Stimulated activated CD4-positive, alpha-beta T cell treated with anti-CD3 and anti-CD28 coated beads, Interleukin-15, amount 100 ng/mL, for 24 hours (primary cell): ENCODE data around the gene SPAG8.
A peak's percentile ranks its signal among the peaks of the same experiment; 100 is the strongest.

Experiments
- DNase-seq: peaks from one replicate; pipeline ENCODE4 v3.0.0-alpha.2; 2020

The SPAG8 gene

GRCh38 chr9:35806101-35806500, 6.0 kb downstream of the SPAG8 start:
- no peak for DNase-seq

GRCh38 chr9:35801328-35802128, 10.5 kb downstream of the SPAG8 start:
- DNase-seq, result no peak

GRCh38 chr9:35800530-35800929, 11.5 kb downstream of the SPAG8 start:
- no peak for DNase-seq

GRCh38 chr9:35798658-35799374, 13.2 kb downstream of the SPAG8 start:
- DNase-seq, result peak; percentile 62

- DNase-seq, result no peak
Observed at GRCh38 chr9:35797311-35798109, 14.6 kb downstream of the SPAG8 start.

GRCh38 chr9:35795695-35796094, 16.4 kb downstream of the SPAG8 start:
- DNase-seq, result no peak

- no peak for DNase-seq
Observed at GRCh38 chr9:35793461-35793860, 18.6 kb downstream of the SPAG8 start.

GRCh38 chr9:35792826-35793225, 19.2 kb downstream of the SPAG8 start:
- DNase-seq, result no peak

GRCh38 chr9:35792024-35792813, 19.8 kb downstream of the SPAG8 start:
- no peak for DNase-seq

GRCh38 chr9:35791297-35791921, 20.7 kb downstream of the SPAG8 start, which contains the start of gene NPR2:
NPR2 (plus strand) TSS chr9:35791591; CDS start chr9:35792409, 818 bp downstream.
- no peak for DNase-seq

GRCh38 chr9:35790385-35791296, 21.4 kb downstream of the SPAG8 start:
- DNase-seq, result peak; percentile 56

- no peak for DNase-seq
Observed at GRCh38 chr9:35790025-35790384, 22.1 kb downstream of the SPAG8 start.

- no peak for DNase-seq
Observed at GRCh38 chr9:35789541-35789940, 22.5 kb downstream of the SPAG8 start.

- no peak for DNase-seq
Observed at GRCh38 chr9:35783418-35783817, 28.6 kb downstream of the SPAG8 start.

- no peak for DNase-seq
Observed at GRCh38 chr9:35781066-35781465, 31.0 kb downstream of the SPAG8 start.

- no peak for DNase-seq
Observed at GRCh38 chr9:35778496-35778895, 33.6 kb downstream of the SPAG8 start.

GRCh38 chr9:35776018-35776417, 36.0 kb downstream of the SPAG8 start:
- no peak for DNase-seq

GRCh38 chr9:35774907-35775635, 37.0 kb downstream of the SPAG8 start:
- DNase-seq, result no peak

- no peak for DNase-seq
Observed at GRCh38 chr9:35771943-35772342, 40.1 kb downstream of the SPAG8 start.

GRCh38 chr9:35771534-35771933, 40.5 kb downstream of the SPAG8 start:
- no peak for DNase-seq
